ENCODE data around the gene PKNOX2. TPM values are rescaled to one million over a fixed set of nuclear protein-coding genes. Genes with fewer than 3 reads are reported as not detected.

Gene PKNOX2
- total and polyA plus RNA-seq, 9 of the 15 experiments (the other 6 are each of a cell fraction or from before 2014, with no cell fraction given) = not detected

DNA sequence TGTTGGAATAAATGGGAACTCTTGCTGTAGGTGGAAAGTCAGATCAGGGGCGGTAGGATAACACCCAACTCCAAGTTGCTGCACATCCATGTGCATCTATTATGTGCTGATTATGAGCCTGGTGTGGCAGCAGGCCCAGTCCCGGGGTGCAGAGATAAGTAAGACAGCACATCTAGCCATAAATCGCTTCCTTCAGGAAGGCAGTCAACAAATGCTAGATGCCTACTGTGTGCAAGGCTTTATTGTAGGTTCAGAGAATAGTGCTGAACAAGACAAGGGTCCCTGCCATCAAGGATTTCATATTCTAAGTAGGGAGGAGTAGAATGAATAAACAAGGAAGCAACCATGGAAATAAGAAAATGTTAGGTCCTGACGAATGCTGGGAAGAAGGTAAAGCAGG is 110.2 kb downstream of the PKNOX2 start:
- TF ChIP-seq, protein P1, sequence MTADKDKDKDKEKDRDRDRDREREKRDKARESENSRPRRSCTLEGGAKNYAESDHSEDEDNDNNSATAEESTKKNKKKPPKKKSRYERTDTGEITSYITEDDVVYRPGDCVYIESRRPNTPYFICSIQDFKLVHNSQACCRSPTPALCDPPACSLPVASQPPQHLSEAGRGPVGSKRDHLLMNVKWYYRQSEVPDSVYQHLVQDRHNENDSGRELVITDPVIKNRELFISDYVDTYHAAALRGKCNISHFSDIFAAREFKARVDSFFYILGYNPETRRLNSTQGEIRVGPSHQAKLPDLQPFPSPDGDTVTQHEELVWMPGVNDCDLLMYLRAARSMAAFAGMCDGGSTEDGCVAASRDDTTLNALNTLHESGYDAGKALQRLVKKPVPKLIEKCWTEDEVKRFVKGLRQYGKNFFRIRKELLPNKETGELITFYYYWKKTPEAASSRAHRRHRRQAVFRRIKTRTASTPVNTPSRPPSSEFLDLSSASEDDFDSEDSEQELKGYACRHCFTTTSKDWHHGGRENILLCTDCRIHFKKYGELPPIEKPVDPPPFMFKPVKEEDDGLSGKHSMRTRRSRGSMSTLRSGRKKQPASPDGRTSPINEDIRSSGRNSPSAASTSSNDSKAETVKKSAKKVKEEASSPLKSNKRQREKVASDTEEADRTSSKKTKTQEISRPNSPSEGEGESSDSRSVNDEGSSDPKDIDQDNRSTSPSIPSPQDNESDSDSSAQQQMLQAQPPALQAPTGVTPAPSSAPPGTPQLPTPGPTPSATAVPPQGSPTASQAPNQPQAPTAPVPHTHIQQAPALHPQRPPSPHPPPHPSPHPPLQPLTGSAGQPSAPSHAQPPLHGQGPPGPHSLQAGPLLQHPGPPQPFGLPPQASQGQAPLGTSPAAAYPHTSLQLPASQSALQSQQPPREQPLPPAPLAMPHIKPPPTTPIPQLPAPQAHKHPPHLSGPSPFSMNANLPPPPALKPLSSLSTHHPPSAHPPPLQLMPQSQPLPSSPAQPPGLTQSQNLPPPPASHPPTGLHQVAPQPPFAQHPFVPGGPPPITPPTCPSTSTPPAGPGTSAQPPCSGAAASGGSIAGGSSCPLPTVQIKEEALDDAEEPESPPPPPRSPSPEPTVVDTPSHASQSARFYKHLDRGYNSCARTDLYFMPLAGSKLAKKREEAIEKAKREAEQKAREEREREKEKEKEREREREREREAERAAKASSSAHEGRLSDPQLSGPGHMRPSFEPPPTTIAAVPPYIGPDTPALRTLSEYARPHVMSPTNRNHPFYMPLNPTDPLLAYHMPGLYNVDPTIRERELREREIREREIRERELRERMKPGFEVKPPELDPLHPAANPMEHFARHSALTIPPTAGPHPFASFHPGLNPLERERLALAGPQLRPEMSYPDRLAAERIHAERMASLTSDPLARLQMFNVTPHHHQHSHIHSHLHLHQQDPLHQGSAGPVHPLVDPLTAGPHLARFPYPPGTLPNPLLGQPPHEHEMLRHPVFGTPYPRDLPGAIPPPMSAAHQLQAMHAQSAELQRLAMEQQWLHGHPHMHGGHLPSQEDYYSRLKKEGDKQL (CRISPR knock-in tag; IDR thresholded peaks at IDR 0.05; ENCODE audit: borderline replicate concordance) = no peak
- TF ChIP-seq ZKSCAN8 (CRISPR knock-in tag; IDR thresholded peaks at IDR 0.05) (peak; percentile 94; the same call in 1 of the 2 replicates), MEIS2 (IDR thresholded peaks at IDR 0.05; ENCODE audit: partially characterized antibody) (peak; percentile 18), ZKSCAN1 (IDR thresholded peaks at IDR 0.05; ENCODE audit: low read depth, low read length) (peak; percentile 89), ZNF699 (CRISPR knock-in tag; IDR thresholded peaks at IDR 0.05; ENCODE audit: insufficient replicate concordance) (no peak), TCF3 (CRISPR knock-in tag; IDR thresholded peaks at IDR 0.05) (peak; percentile 16; the same call in 1 of the 2 replicates), LARP7 (IDR thresholded peaks at IDR 0.05) (no peak), HDAC3 (IDR thresholded peaks at IDR 0.05; ENCODE audit: borderline replicate concordance, partially characterized antibody) (no peak), ZNF124 (CRISPR knock-in tag; IDR thresholded peaks at IDR 0.05) (no peak), CBFA2T3 (IDR thresholded peaks at IDR 0.05) (peak; percentile 25; the same call in 1 of the 2 replicates)
- TF ChIP-seq, protein P2, sequence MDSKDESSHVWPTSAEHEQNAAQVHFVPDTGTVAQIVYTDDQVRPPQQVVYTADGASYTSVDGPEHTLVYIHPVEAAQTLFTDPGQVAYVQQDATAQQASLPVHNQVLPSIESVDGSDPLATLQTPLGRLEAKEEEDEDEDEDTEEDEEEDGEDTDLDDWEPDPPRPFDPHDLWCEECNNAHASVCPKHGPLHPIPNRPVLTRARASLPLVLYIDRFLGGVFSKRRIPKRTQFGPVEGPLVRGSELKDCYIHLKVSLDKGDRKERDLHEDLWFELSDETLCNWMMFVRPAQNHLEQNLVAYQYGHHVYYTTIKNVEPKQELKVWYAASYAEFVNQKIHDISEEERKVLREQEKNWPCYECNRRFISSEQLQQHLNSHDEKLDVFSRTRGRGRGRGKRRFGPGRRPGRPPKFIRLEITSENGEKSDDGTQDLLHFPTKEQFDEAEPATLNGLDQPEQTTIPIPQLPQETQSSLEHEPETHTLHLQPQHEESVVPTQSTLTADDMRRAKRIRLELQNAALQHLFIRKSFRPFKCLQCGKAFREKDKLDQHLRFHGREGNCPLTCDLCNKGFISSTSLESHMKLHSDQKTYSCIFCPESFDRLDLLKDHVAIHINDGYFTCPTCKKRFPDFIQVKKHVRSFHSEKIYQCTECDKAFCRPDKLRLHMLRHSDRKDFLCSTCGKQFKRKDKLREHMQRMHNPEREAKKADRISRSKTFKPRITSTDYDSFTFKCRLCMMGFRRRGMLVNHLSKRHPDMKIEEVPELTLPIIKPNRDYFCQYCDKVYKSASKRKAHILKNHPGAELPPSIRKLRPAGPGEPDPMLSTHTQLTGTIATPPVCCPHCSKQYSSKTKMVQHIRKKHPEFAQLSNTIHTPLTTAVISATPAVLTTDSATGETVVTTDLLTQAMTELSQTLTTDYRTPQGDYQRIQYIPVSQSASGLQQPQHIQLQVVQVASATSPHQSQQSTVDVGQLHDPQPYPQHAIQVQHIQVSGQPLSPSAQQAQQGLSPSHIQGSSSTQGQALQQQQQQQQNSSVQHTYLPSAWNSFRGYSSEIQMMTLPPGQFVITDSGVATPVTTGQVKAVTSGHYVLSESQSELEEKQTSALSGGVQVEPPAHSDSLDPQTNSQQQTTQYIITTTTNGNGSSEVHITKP (IDR thresholded peaks at IDR 0.05; ENCODE audit: partially characterized antibody) = no peak
- BruUV-seq (replicated peaks) = no TSS peak
- Histone ChIP-seq H3K27me3 (ENCODE audit: control insufficient read depth in 2 of 2, insufficient read depth in 2 of 2, low read length in 2 of 2) (peaks cover 10 to 55% of the 10 kb centered on the region in 2 experiments), H3K9me1 (ENCODE audit: control insufficient read depth, insufficient read depth, low read length) (no peaks in the 10 kb centered on the region), H3K4me2 (ENCODE audit: insufficient read depth, low read length) (peak overlapping the region; percentile 54; the same call in 1 of the 2 replicates), H3K79me2 (ENCODE audit: control insufficient read depth, insufficient read depth, low read length) (no peaks in the 10 kb centered on the region), H3K4me1 (replicated peaks in 1 of 2; ENCODE audit: control insufficient read depth in 2 of 2, insufficient read depth in 2 of 2, low read length in 2 of 2) (peaks cover 9 to 15% of the 10 kb centered on the region in 2 experiments; a peak in 3 of 5 replicates), H3K36me3 (ENCODE audit: control insufficient read depth, insufficient read depth, low read length) (no peaks in the 10 kb centered on the region), H3K9me3 (replicated peaks; ENCODE audit: control insufficient read depth, insufficient read depth, low read depth, low read length) (no peaks in the 10 kb centered on the region), H4K20me1 (replicated peaks; ENCODE audit: control insufficient read depth, insufficient read depth, low read length) (no peaks in the 10 kb centered on the region), H2AFZ (ENCODE audit: low read depth, low read length) (no peak overlapping the region), H3K27ac (ENCODE audit: extremely low read depth, low read depth, low read length) (no peak overlapping the region), H3K4me3 (no peak overlapping the region), H3K9ac (ENCODE audit: insufficient read depth in 1 of 2, low read depth in 2 of 2, low read length in 2 of 2) (no peak overlapping the region)
- WGBS (ENCODE audit: insufficient coverage, low coverage, missing lambda C conversion rate) = 10% methylated on average over 4 of the region's 4 CpGs
- intact Hi-C loops (cut with micrococcal nuclease) (no loop called here), in situ Hi-C loops (cut with MboI) (no loop called here)
- FAIRE-seq = no peak
- DNase-seq (ENCODE audit: extremely low read depth in 1 of 4, low spot score in 3 of 4) = peak in 2 of 4 experiments; percentile 15 to 18
- ChIA-PET CTCF (ENCODE audit: low intra/inter-chr PET ratio) (no interaction called here), POLR2A (no interaction called here)
- ATAC-seq = no peak
